ENCODE data around the gene HS6ST3.

Gene HS6ST3

GRCh38 chr13:96780105-96780504 lies 690.2 kb downstream of the HS6ST3 start:
- H3K9me3 ChIP-seq (ENCODE audit: control insufficient read depth, low read length): no peaks in the 10 kb centered on the region
- 96 to 100% methylated on average over 3 of the region's 3 CpGs for WGBS, 2 experiments (ENCODE audit: insufficient coverage in 2 of 2)
- peaks cover 11% of the 10 kb centered on the region for H3K4me1 ChIP-seq (ENCODE audit: control insufficient read depth, insufficient read depth, low read length, poor library complexity, severe bottlenecking)
- H3K36me3 ChIP-seq (ENCODE audit: control insufficient read depth, insufficient read depth, low read length): no peaks in the 10 kb centered on the region
- H3K4me3 ChIP-seq (ENCODE audit: extremely low read depth, insufficient read depth, low read length, poor library complexity, severe bottlenecking): no peak overlapping the region
- no peak overlapping the region for H3K27ac ChIP-seq (ENCODE audit: low read depth, low read length, severe bottlenecking)

- Histone ChIP-seq H3K9me3 (ENCODE audit: control insufficient read depth, low read length) (no peaks in the 10 kb centered on the region), H3K4me1 (ENCODE audit: control insufficient read depth, insufficient read depth, low read length, poor library complexity, severe bottlenecking) (peaks cover 11% of the 10 kb centered on the region), H3K27ac (ENCODE audit: low read depth, low read length, severe bottlenecking) (no peak overlapping the region), H3K4me3 (ENCODE audit: extremely low read depth, insufficient read depth, low read length, poor library complexity, severe bottlenecking) (no peak overlapping the region), H3K36me3 (ENCODE audit: control insufficient read depth, insufficient read depth, low read length) (no peaks in the 10 kb centered on the region)
- WGBS, 2 experiments (ENCODE audit: insufficient coverage in 2 of 2): 91 to 92% methylated on average over 3 to 4 of the region's 4 CpGs
These were observed 691.2 kb downstream of the HS6ST3 start for GRCh38 chr13:96781141-96781540.

- Histone ChIP-seq H3K4me3 (ENCODE audit: extremely low read depth, insufficient read depth, low read length, poor library complexity, severe bottlenecking) (no peak overlapping the region), H3K36me3 (ENCODE audit: control insufficient read depth, insufficient read depth, low read length) (no peaks in the 10 kb centered on the region), H3K9me3 (ENCODE audit: control insufficient read depth, low read length) (no peaks in the 10 kb centered on the region), H3K27ac (ENCODE audit: low read depth, low read length, severe bottlenecking) (no peak overlapping the region), H3K4me1 (ENCODE audit: control insufficient read depth, insufficient read depth, low read length, poor library complexity, severe bottlenecking) (peaks cover 11% of the 10 kb centered on the region)
- WGBS, 2 experiments (ENCODE audit: insufficient coverage in 2 of 2): 100% methylated on average over 2 to 4 of the region's 5 CpGs
These were observed 692.3 kb downstream of the HS6ST3 start for GRCh38 chr13:96782186-96782585.

- H3K4me3 ChIP-seq (ENCODE audit: extremely low read depth, insufficient read depth, low read length, poor library complexity, severe bottlenecking): no peak overlapping the region
- peaks cover 11% of the 10 kb centered on the region for H3K4me1 ChIP-seq (ENCODE audit: control insufficient read depth, insufficient read depth, low read length, poor library complexity, severe bottlenecking)
- 100% methylated on average over 1 of the region's 2 CpGs; no CpG with 5 or more reads in 1 of the 2 experiments for WGBS, 2 experiments (ENCODE audit: insufficient coverage in 2 of 2)
- H3K36me3 ChIP-seq (ENCODE audit: control insufficient read depth, insufficient read depth, low read length): no peaks in the 10 kb centered on the region
- H3K27ac ChIP-seq (ENCODE audit: low read depth, low read length, severe bottlenecking): no peak overlapping the region
- H3K9me3 ChIP-seq (ENCODE audit: control insufficient read depth, low read length): no peaks in the 10 kb centered on the region
These were observed 693.1 kb downstream of the HS6ST3 start for GRCh38 chr13:96783057-96783456.

GRCh38 chr13:96783511-96783910 lies 693.6 kb downstream of the HS6ST3 start:
- Histone ChIP-seq H3K4me3 (ENCODE audit: extremely low read depth, insufficient read depth, low read length, poor library complexity, severe bottlenecking) (no peak overlapping the region), H3K27ac (ENCODE audit: low read depth, low read length, severe bottlenecking) (peak overlapping the region; percentile 31), H3K4me1 (ENCODE audit: control insufficient read depth, insufficient read depth, low read length, poor library complexity, severe bottlenecking) (peaks cover 11% of the 10 kb centered on the region), H3K9me3 (ENCODE audit: control insufficient read depth, low read length) (no peaks in the 10 kb centered on the region), H3K36me3 (ENCODE audit: control insufficient read depth, insufficient read depth, low read length) (no peaks in the 10 kb centered on the region)
- WGBS, 2 experiments (ENCODE audit: insufficient coverage in 2 of 2): 65 to 86% methylated on average over 1 to 2 of the region's 3 CpGs

- WGBS, 2 experiments (ENCODE audit: insufficient coverage in 2 of 2): 83 to 90% methylated on average over 3 of the region's 3 CpGs
- peaks cover 11% of the 10 kb centered on the region for H3K4me1 ChIP-seq (ENCODE audit: control insufficient read depth, insufficient read depth, low read length, poor library complexity, severe bottlenecking)
- H3K9me3 ChIP-seq (ENCODE audit: control insufficient read depth, low read length): no peaks in the 10 kb centered on the region
- no peak overlapping the region for H3K4me3 ChIP-seq (ENCODE audit: extremely low read depth, insufficient read depth, low read length, poor library complexity, severe bottlenecking)
- no peak overlapping the region for H3K27ac ChIP-seq (ENCODE audit: low read depth, low read length, severe bottlenecking)
- H3K36me3 ChIP-seq (ENCODE audit: control insufficient read depth, insufficient read depth, low read length): no peaks in the 10 kb centered on the region
These were observed 696.1 kb downstream of the HS6ST3 start for GRCh38 chr13:96785986-96786385.

- no peaks in the 10 kb centered on the region for H3K4me1 ChIP-seq (ENCODE audit: control insufficient read depth, insufficient read depth, low read length, poor library complexity, severe bottlenecking)
- no peak overlapping the region for H3K4me3 ChIP-seq (ENCODE audit: extremely low read depth, insufficient read depth, low read length, poor library complexity, severe bottlenecking)
- WGBS, 2 experiments (ENCODE audit: insufficient coverage in 2 of 2): 71 to 100% methylated on average over 1 to 3 of the region's 3 CpGs
These were observed 702.3 kb downstream of the HS6ST3 start for GRCh38 chr13:96792188-96792587.

GRCh38 chr13:96792736-96793403 lies 703.0 kb downstream of the HS6ST3 start:
- no peaks in the 10 kb centered on the region for H3K4me1 ChIP-seq (ENCODE audit: control insufficient read depth, insufficient read depth, low read length, poor library complexity, severe bottlenecking)
- H3K9me3 ChIP-seq (ENCODE audit: control insufficient read depth, low read length): no peaks in the 10 kb centered on the region
- H3K4me3 ChIP-seq (ENCODE audit: extremely low read depth, insufficient read depth, low read length, poor library complexity, severe bottlenecking): no peak overlapping the region
- 91 to 100% methylated on average over 1 to 3 of the region's 8 CpGs for WGBS, 2 experiments (ENCODE audit: insufficient coverage in 2 of 2)
- H3K27ac ChIP-seq (ENCODE audit: low read depth, low read length, severe bottlenecking): no peak overlapping the region
- no peaks in the 10 kb centered on the region for H3K36me3 ChIP-seq (ENCODE audit: control insufficient read depth, insufficient read depth, low read length)

More at GRCh38 chr13:96792188-96792587, 702.3 kb downstream of the HS6ST3 start:
- H3K27ac ChIP-seq (ENCODE audit: low read depth, low read length, severe bottlenecking): no peak overlapping the region
- H3K36me3 ChIP-seq (ENCODE audit: control insufficient read depth, insufficient read depth, low read length): no peaks in the 10 kb centered on the region
- H3K9me3 ChIP-seq (ENCODE audit: control insufficient read depth, low read length): no peaks in the 10 kb centered on the region

- H3K36me3 ChIP-seq (ENCODE audit: control insufficient read depth, insufficient read depth, low read length): no peaks in the 10 kb centered on the region
- no peaks in the 10 kb centered on the region for H3K4me1 ChIP-seq (ENCODE audit: control insufficient read depth, insufficient read depth, low read length, poor library complexity, severe bottlenecking)
- no peaks in the 10 kb centered on the region for H3K9me3 ChIP-seq (ENCODE audit: control insufficient read depth, low read length)
- no peak overlapping the region for H3K4me3 ChIP-seq (ENCODE audit: extremely low read depth, insufficient read depth, low read length, poor library complexity, severe bottlenecking)
- H3K27ac ChIP-seq (ENCODE audit: low read depth, low read length, severe bottlenecking): no peak overlapping the region
- 93% methylated on average over 3 of the region's 4 CpGs for WGBS, 2 experiments (ENCODE audit: insufficient coverage in 2 of 2)
These were observed 703.5 kb downstream of the HS6ST3 start for GRCh38 chr13:96793404-96793755.

GRCh38 chr13:96794669-96795068 lies 704.8 kb downstream of the HS6ST3 start:
- Histone ChIP-seq H3K4me3 (ENCODE audit: extremely low read depth, insufficient read depth, low read length, poor library complexity, severe bottlenecking) (no peak overlapping the region), H3K4me1 (ENCODE audit: control insufficient read depth, insufficient read depth, low read length, poor library complexity, severe bottlenecking) (no peaks in the 10 kb centered on the region), H3K9me3 (ENCODE audit: control insufficient read depth, low read length) (no peaks in the 10 kb centered on the region), H3K36me3 (ENCODE audit: control insufficient read depth, insufficient read depth, low read length) (no peaks in the 10 kb centered on the region), H3K27ac (ENCODE audit: low read depth, low read length, severe bottlenecking) (no peak overlapping the region)

GRCh38 chr13:96795670-96796069 lies 705.8 kb downstream of the HS6ST3 start:
- H3K27ac ChIP-seq (ENCODE audit: low read depth, low read length, severe bottlenecking): no peak overlapping the region
- no peaks in the 10 kb centered on the region for H3K4me1 ChIP-seq (ENCODE audit: control insufficient read depth, insufficient read depth, low read length, poor library complexity, severe bottlenecking)
- 80 to 88% methylated on average over 1 of the region's 2 CpGs for WGBS, 2 experiments (ENCODE audit: insufficient coverage in 2 of 2)
- no peak overlapping the region for H3K4me3 ChIP-seq (ENCODE audit: extremely low read depth, insufficient read depth, low read length, poor library complexity, severe bottlenecking)
- no peaks in the 10 kb centered on the region for H3K36me3 ChIP-seq (ENCODE audit: control insufficient read depth, insufficient read depth, low read length)
- no peaks in the 10 kb centered on the region for H3K9me3 ChIP-seq (ENCODE audit: control insufficient read depth, low read length)

All from mesodermal cell (in vitro differentiated cells).